ENCODE measurements around the gene CNIH2.
"Not testable (repeated sequence)": the region's sequence is repeated elsewhere in the genome, so short reads cannot be mapped to it uniquely, and the experiment has no call there.

Gene CNIH2

GRCh38 chr11:66277064-66277463 is 911 bp upstream of the CNIH2 start:
- not testable (repeated sequence) for DNase-seq (ENCODE audit: low read depth)

DNA sequence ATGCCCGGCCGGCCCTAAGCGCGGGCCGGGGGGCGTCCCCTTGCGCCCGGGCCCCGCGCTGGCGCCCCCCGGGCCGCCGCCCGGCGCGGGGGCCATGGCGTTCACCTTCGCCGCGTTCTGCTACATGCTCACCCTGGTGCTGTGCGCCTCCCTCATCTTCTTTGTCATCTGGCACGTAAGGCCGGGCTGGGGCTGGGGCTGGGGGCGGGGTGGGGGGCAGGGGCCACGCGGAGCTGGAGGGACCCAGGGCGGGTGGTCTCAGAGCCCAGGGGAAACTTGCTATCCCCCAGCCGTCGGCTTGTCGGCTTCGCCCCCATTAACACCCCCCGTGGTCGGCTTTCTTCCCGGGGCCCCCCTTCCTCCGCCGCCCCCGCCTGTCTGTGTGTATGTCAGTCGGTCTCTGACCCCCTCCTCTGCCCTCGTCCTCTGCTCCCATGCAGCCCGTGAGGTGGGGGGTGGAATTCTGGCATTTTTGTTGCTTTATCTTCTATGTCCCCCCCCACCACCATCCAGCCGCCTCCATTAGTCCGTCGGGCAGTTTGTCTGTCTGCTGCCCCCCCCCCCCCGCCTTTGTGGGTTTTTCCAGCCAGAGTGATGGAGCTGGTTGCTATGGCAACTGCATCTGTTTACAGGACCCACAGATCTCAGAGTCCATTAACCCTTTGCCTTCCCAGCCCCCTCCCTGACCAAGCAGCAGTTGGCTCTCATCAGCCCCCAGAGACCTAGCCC is 552 bp downstream of the CNIH2 start:
- peak; percentile 32 for DNase-seq (ENCODE audit: low read depth)

DNA sequence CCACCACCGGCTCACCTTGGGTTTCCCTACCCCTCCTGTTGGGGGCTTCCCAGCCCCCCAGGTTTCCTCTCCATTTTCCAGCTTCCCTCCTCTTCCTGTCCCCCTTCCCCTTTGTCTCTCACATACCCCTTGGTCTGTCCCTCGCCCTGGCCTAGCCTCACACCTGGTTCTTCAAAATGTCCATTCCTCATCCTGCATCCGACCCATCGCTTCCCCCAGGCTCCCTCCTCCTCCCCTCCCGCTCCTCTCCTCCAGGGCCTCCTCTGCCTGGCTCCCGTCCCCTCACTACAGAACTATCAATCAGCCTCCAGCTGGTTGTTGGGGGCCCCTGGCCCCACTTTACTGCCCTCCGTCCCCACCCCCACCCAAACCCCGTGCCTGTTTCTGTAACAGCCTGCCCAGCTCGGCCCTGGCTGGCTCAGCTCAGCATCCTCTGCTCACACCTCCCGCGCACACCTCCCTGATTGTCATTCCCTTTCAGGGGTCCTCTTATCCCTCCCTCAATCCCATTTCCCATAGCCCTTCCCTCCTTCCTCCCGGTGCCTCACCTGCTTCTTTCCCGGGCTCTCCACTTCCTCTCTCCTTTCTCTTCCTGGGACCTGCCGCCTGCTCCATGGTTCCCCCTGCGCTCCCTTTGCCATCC is 1.2 kb downstream of the CNIH2 start:
- DNase-seq (ENCODE audit: low read depth), result no peak

GRCh38 chr11:66280428-66280827 is 2.5 kb downstream of the CNIH2 start:
- DNase-seq (ENCODE audit: low read depth), result no peak

GRCh38 chr11:66281001-66281400 is 3.0 kb downstream of the CNIH2 start:
- DNase-seq (ENCODE audit: low read depth), result no peak

DNA sequence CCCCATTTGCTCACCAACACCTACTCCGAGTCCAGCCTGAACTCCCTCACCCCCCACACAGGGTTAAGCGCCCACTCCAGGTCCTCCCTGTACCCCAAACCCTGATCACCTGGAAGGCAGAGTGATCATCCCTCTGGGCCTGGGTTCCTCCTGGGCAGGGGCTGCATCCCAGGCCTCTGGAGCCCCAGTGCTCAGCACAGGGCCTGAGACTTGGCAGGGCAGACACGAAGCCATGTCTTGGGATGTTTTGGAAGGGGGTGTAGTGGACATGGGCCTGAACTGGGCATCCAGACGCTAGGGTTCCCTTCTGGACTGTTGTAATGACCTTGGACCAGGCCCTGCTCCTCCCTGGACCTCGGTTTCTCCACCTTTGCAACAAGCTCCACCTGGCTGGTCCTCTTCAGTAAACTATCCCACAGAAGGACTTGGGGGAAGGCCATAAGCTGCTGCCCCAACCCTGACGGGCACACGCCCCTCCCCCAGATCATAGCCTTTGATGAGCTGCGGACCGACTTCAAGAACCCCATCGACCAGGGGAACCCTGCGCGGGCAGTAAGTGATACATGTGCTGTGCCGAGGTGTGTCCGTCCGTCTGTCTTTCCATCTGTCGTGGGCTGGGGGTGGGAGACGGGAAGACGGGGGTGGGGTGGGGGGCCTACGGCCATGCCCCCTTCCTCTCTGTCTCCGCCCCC is 3.9 kb downstream of the CNIH2 start:
- no peak for DNase-seq (ENCODE audit: low read depth)

GRCh38 chr11:66282468-66283455 is 4.8 kb downstream of the CNIH2 start:
- peak; percentile 89 for DNase-seq (ENCODE audit: low read depth)

GRCh38 chr11:66283461-66284105 is 5.6 kb downstream of the CNIH2 start:
- no peak for DNase-seq (ENCODE audit: low read depth)

- DNase-seq (ENCODE audit: low read depth), result no peak
Measured at GRCh38 chr11:66284526-66285078, 6.6 kb downstream of the CNIH2 start.

- DNase-seq (ENCODE audit: low read depth), result no peak
Measured at GRCh38 chr11:66285250-66285947, 7.4 kb downstream of the CNIH2 start.

GRCh38 chr11:66286699-66287098 is 8.7 kb downstream of the CNIH2 start:
- DNase-seq (ENCODE audit: low read depth), result no peak

DNA sequence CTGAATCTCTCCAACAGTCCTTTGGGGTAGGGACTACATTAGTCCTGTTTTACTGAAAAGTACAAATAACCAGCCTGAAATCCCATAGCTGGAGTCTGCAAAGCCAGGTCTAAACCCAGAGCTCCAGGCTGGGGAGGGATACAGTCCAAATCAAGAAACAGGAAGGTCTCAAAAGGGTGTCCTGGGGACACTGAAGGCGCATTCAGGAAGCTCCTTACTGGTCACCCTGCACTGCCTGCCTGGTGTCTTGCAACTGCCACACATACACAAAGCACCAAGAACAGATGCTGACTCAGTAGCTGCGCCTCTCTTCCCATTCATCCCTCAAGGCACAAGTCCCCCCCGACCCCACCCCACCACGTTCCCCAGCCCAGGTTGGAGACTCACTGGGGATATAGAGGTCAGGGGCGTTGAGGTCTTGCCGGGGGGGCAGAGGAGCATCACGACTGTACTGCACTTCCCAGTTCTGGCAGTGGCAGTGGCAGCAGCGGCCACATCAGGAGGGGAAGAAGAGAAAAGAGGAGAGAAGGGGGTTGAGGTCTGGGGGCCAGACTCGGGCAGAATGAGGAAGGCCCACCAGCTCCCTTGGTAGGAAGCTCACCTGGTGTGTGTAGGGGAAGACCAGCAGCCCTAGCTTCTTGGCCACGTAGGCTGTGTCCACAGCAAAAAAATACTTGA is 9.4 kb downstream of the CNIH2 start:
- no peak for DNase-seq (ENCODE audit: low read depth)

DNA sequence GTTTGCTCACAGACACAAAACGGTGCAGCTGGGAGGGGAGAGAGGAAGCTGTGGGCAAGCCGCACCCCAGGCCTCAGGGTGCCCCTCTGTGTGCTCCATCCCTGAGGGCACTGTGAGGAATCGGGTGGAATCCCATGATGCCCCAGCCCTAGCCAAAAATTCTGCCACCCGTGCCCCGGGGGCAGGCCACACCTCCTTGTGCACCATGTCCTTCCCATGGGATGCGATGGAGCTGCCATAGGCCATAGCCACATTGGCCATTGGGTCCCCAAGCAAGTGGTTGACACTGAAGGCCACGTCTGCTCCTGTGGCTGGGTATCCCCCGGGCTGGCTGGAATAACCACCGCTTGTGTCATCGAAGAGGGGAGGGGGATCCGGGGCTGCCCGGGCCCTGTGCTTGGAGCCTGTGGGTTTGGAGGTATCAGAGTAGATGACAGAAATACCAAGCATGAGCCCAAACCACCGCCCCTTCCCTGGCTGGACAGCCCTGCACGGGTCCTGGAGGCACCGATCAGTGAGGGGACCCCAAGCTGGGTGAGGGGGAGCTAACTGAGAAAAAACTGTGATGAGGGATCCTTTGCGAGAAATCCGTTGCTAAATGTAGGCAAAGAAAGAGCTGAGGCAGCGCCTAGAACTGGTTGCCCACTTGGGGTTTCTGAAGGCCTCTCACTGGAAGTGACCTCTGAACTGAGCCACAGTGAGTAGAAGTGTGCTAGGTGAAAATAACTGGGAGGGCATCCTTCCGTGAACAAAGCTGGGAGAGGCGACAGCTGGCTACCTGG is 10.1 kb downstream of the CNIH2 start:
- DNase-seq (ENCODE audit: low read depth), result peak; percentile 21

GRCh38 chr11:66288671-66289547 is 10.9 kb downstream of the CNIH2 start, which contains the start of gene YIF1A:
Gene YIF1A (minus strand): TSS chr11:66289143. CDS start chr11:66288985, 158 bp downstream.
- DNase-seq (ENCODE audit: low read depth), result peak; percentile 99

DNA sequence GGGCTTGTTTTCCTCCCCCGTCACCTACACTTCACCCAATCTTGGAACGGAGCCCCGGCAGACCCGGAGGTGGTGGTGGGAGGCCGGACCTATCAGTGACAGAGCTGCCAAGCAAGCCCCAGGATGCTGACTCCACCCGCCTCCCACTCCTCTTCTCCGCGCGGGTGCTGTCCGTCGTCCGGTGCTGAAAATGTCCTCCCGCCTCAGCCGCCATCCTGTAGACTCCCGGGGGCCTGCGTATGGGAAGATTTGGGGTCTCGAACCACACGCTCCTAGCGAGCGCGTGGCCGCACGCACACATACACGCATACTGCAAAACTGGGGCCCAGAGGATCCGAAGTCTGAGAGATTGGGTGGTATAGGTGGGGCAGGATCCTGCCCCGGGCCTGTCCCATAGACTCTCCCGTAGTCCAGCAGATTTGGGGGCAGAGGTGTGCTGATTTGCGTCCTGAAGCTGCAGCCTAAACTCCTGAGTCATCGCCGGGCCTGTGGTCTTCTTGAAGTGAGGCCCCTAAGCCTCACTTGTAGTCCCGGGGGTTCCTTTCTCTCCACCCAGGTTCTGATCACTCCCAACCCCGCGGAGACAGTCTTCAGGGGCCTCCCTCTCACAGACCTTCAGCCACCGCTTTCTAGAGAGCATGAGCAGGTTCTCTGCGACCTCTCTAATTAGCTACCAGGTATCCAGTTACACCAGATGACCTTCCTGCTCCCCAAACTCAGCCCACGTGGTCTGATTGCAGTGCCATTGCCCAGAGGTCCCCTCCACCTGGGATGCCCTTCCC is 11.8 kb downstream of the CNIH2 start:
- no peak for DNase-seq (ENCODE audit: low read depth)

- DNase-seq (ENCODE audit: low read depth), result no peak
Measured at GRCh38 chr11:66290330-66290621, 12.3 kb downstream of the CNIH2 start.

DNA sequence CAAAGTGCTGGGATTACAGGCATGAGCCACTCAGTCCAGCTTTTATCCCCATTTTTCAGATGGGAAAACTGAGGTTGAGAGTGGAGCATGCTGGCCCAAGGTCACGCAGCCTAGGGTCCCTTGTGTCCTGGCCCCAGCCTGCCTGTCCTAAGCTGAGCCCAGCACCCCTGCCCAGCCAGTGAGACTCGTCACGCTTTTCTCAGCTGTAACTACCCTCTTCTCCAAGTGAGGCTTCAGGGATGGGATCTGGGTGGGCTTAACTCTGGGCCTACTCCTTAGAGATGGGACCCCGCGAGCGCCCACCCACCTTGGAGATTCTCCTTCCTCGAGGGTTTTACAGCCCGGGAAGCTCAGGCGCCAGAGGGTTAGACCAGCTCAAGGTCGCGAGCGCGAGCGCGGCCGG is 13.3 kb downstream of the CNIH2 start:
- DNase-seq (ENCODE audit: low read depth), result no peak
